Superior temporal gyrus (tissue), 1 donor: Measurements from ENCODE around the gene SSX2B.
"Not testable (repeated sequence)": the region's sequence is repeated elsewhere in the genome, so short reads cannot be mapped to it uniquely, and the experiment has no call there.

ENCODE experiments used
- DNase-seq: peaks from one replicate; pipeline ENCODE4 v3.0.0-alpha.2; 2016; ENCODE audit errors: extremely low spot score

SSX2B gene, protein sequence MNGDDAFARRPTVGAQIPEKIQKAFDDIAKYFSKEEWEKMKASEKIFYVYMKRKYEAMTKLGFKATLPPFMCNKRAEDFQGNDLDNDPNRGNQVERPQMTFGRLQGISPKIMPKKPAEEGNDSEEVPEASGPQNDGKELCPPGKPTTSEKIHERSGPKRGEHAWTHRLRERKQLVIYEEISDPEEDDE

DNA sequence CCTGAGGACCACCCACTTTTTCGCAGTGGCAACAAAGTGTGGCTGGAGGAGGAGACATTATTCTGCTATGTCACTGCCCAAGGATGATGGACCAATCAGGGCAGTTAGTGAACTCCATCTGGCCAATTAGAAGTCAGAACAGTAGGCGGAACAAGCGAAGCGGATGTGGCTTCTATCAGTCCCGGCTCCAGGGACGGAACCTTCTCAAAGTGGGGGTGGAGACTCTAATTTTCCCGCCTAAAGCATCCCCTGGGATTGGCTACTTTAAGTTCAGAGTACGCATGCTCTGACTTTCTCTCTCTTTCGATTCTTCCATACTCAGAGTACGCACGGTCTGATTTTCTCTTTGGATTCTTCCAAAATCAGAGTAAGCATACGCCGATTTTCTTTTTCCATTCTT, at the start of gene SSX2B:
TSS of gene SSX2B (plus strand) at position 301 of the 400 bp plus-strand sequence. CDS start 1,429 bp downstream, outside the sequence.
- not testable (repeated sequence) for DNase-seq

DNA sequence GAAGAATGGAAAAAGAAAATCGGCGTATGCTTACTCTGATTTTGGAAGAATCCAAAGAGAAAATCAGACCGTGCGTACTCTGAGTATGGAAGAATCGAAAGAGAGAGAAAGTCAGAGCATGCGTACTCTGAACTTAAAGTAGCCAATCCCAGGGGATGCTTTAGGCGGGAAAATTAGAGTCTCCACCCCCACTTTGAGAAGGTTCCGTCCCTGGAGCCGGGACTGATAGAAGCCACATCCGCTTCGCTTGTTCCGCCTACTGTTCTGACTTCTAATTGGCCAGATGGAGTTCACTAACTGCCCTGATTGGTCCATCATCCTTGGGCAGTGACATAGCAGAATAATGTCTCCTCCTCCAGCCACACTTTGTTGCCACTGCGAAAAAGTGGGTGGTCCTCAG, 44.0 kb upstream of the SSX2B start, which contains the start of gene SSX2:
TSS of gene SSX2 (minus strand) at position 101 of the 400 bp plus-strand sequence. CDS start 1,429 bp downstream, outside the sequence.
- not testable (repeated sequence) for DNase-seq

GRCh38 chrX:52765983-52766382, 14.9 kb downstream of the SSX2B start:
- not testable (repeated sequence) for DNase-seq

- not testable (repeated sequence) for DNase-seq
Measured at GRCh38 chrX:52773504-52773903, 22.5 kb downstream of the SSX2B start.

DNA sequence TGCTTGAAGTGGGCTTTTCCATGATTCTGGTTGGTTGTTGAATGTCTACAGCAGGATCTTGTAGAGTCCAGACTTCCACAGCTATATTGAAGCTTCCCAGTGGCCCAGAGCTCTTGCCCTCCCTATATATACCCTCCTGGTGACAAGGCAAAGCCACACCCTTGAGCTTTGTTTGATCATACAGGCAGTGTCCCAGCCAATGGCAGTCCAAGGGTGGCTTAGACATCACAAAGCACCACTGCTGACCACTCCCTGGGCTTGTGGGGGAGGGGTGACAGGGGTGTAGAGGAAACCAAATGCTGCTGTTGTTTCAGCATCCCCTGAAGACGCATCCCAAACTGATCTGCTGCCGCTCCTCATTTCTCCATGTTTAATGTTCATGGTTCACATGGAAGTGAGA, 46.3 kb downstream of the SSX2B start, which contains the start of gene SPANXN5:
TSS of gene SPANXN5 (minus strand) at position 101 of the 400 bp plus-strand sequence. CDS start at position 22, 79 bp downstream.
- not testable (repeated sequence) for DNase-seq

DNA sequence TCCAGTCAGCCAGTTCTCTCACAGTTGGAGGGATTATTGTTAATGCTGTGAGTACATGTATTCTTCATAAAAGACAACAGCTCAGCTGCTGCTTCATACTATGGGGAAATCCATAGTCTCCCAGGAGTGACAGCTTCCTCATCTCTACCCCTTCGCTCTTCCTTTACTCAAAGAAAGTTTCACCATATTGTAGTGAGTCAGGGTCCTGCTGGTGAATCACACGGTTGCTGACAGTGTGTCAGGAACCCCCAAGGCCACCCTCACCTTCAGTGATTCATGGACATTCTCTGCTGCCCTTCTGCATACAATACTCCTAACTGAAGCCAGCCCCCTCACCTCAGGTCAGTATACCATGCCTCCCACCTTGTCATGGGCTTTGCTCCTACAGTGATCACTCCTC, 53.8 kb downstream of the SSX2B start:
- not testable (repeated sequence) for DNase-seq
